Astrocyte (in vitro differentiated cells and primary cell): ENCODE measurements around the gene RAB40A. TPM values are rescaled to one million over a fixed set of nuclear protein-coding genes. Genes with fewer than 3 reads are reported as not detected.
"Not testable (repeated sequence)": the region's sequence is repeated elsewhere in the genome, so short reads cannot be mapped to it uniquely, and the experiment has no call there.

ENCODE experiments used
- DNase-seq: peaks from one replicate; pipeline ENCODE4 v3.0.0-alpha.2; 2010; ENCODE audit warnings: low read depth
- FAIRE-seq: peaks from 2 replicates; lab custom pipeline; 2011; peaks lifted over from hg19 to GRCh38; lab: Jason Lieb, UNC
- H2AFZ ChIP-seq: 2 replicates; pipeline ENCODE4 v1.6.0; 2012; ENCODE audit warnings: low read depth, low read length, inconsistent platforms
- H3K27ac ChIP-seq: 2 replicates; pipeline ENCODE4 v1.5.1; 2011; ENCODE audit warnings: low read depth, low read length, inconsistent platforms
- H3K27me3 ChIP-seq: 2 replicates; pipeline ENCODE4 v1.6.0; 2011; ENCODE audit warnings: low read length, inconsistent platforms; ENCODE audit not compliant: insufficient read depth
- H3K36me3 ChIP-seq: 2 replicates; pipeline ENCODE4 v1.5.1; 2011; ENCODE audit warnings: low read length, inconsistent platforms; ENCODE audit not compliant: insufficient read depth
- H3K4me1 ChIP-seq: 2 replicates; pipeline ENCODE4 v1.5.1; 2011; ENCODE audit warnings: low read length, inconsistent platforms; ENCODE audit not compliant: insufficient read depth
- H3K4me2 ChIP-seq: 2 replicates; pipeline ENCODE4 v1.6.0; 2012; ENCODE audit warnings: low read length, inconsistent platforms
- H3K4me3 ChIP-seq: 2 replicates; pipeline ENCODE4 v1.5.1; 2011; ENCODE audit warnings: low read depth, mild to moderate bottlenecking, low read length, inconsistent platforms; ENCODE audit not compliant: insufficient read depth
- H3K79me2 ChIP-seq: 2 replicates; pipeline ENCODE4 v1.6.0; 2012; ENCODE audit warnings: mild to moderate bottlenecking, low read length, inconsistent platforms; ENCODE audit not compliant: insufficient read depth
- H3K9ac ChIP-seq: 2 replicates; pipeline ENCODE4 v1.6.0; 2012; ENCODE audit warnings: mild to moderate bottlenecking, low read length, inconsistent platforms
- H3K9me3 ChIP-seq: 2 replicates; pipeline ENCODE4 v1.5.1; 2012; ENCODE audit warnings: low read depth, mild to moderate bottlenecking, low read length, inconsistent platforms; ENCODE audit not compliant: insufficient read depth
- H4K20me1 ChIP-seq: 2 replicates; pipeline ENCODE4 v1.6.0; 2012; ENCODE audit warnings: low read length, inconsistent platforms; ENCODE audit not compliant: insufficient read depth
- H3K27ac Mint-ChIP-seq: one replicate; pipeline ENCODE4 v1.8.0; 2021; ENCODE audit warnings: mild to moderate bottlenecking, mixed read lengths; ENCODE audit not compliant: unreplicated experiment
- H3K27me3 Mint-ChIP-seq: one replicate; pipeline ENCODE4 v1.8.0; 2021; ENCODE audit warnings: low read depth, mixed read lengths; ENCODE audit not compliant: unreplicated experiment
- H3K36me3 Mint-ChIP-seq: one replicate; pipeline ENCODE4 v1.8.0; 2021; ENCODE audit warnings: low read depth, mixed read lengths; ENCODE audit not compliant: unreplicated experiment
- H3K4me1 Mint-ChIP-seq: one replicate; pipeline ENCODE4 v1.8.0; 2021; ENCODE audit warnings: low read depth, mixed read lengths; ENCODE audit not compliant: unreplicated experiment
- H3K4me3 Mint-ChIP-seq: one replicate; pipeline ENCODE4 v1.8.0; 2021; ENCODE audit warnings: mild to moderate bottlenecking, moderate library complexity, mixed read lengths; ENCODE audit not compliant: unreplicated experiment
- H3K9me3 Mint-ChIP-seq: one replicate; pipeline ENCODE4 v1.8.0; 2021; ENCODE audit warnings: mild to moderate bottlenecking, mixed read lengths; ENCODE audit not compliant: unreplicated experiment
- EZH2 ChIP-seq: IDR thresholded peaks from 2 replicates; pipeline ENCODE4 v1.6.1; 2012; ENCODE audit warnings: mild to moderate bottlenecking, low read length, inconsistent platforms; ENCODE audit not compliant: insufficient read depth
- total RNA-seq: library from RNA; stranded (reverse); gene quantifications from 2 replicates; pipeline ENCODE4 v1.2.1, GENCODE V29; 2021
- TF ChIP-seq, protein P1 (sequence below): IDR thresholded peaks from 2 replicates; pipeline ENCODE4 v1.5.1; 2011; ENCODE audit warnings: low read depth, mild to moderate bottlenecking, inconsistent platforms, low read length, moderate library complexity; ENCODE audit not compliant: insufficient read depth

Gene RAB40A
- total RNA-seq, 1 donor from 2014 or later = 0.07 TPM

DNA sequence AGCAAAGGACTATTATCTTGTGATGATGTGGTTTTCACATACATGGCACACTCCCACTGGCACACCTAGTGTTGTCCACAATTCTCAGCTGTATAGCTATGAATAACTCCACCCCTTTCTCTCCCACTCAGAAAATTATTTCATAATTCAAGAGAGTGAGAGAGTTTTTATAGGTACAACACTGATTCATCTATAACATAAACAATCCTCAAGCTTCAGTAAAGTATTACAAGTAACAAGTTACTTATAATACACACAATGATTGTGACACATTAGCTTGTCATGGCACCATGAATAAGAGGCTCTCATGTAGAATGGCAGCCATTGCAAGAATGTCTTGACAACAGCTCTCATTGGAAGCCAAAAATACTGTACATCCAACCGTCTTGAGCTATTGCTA lies 43.9 kb downstream of the RAB40A start:
- TF ChIP-seq, protein P1, sequence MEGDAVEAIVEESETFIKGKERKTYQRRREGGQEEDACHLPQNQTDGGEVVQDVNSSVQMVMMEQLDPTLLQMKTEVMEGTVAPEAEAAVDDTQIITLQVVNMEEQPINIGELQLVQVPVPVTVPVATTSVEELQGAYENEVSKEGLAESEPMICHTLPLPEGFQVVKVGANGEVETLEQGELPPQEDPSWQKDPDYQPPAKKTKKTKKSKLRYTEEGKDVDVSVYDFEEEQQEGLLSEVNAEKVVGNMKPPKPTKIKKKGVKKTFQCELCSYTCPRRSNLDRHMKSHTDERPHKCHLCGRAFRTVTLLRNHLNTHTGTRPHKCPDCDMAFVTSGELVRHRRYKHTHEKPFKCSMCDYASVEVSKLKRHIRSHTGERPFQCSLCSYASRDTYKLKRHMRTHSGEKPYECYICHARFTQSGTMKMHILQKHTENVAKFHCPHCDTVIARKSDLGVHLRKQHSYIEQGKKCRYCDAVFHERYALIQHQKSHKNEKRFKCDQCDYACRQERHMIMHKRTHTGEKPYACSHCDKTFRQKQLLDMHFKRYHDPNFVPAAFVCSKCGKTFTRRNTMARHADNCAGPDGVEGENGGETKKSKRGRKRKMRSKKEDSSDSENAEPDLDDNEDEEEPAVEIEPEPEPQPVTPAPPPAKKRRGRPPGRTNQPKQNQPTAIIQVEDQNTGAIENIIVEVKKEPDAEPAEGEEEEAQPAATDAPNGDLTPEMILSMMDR = no peak
- no peak for TF ChIP-seq EZH2
- no peaks in the 10 kb centered on the region for H3K27me3 ChIP-seq
- peak; percentile 66 for FAIRE-seq
- no peak overlapping the region for H3K4me3 Mint-ChIP-seq
- H3K4me1 Mint-ChIP-seq = no peaks in the 10 kb centered on the region
- H3K9me3 ChIP-seq = no peaks in the 10 kb centered on the region
- H3K4me3 ChIP-seq = no peak overlapping the region
- no peak overlapping the region for H3K9ac ChIP-seq
- H3K4me1 ChIP-seq = no peaks in the 10 kb centered on the region
- H4K20me1 ChIP-seq = no peaks in the 10 kb centered on the region
- no peak overlapping the region for H2AFZ ChIP-seq
- no peaks in the 10 kb centered on the region for H3K36me3 ChIP-seq
- no peaks in the 10 kb centered on the region for H3K79me2 ChIP-seq
- H3K36me3 Mint-ChIP-seq = no peaks in the 10 kb centered on the region
- no peak overlapping the region for H3K4me2 ChIP-seq
- no peaks in the 10 kb centered on the region for H3K27me3 Mint-ChIP-seq
- no peak overlapping the region for H3K27ac ChIP-seq
- H3K9me3 Mint-ChIP-seq = no peaks in the 10 kb centered on the region
- H3K27ac Mint-ChIP-seq = no peak overlapping the region
- no peak for DNase-seq

GRCh38 chrX:103469977-103470376 lies 49.3 kb downstream of the RAB40A start:
- not testable (repeated sequence) for H3K4me2 ChIP-seq, H3K4me3 ChIP-seq
- FAIRE-seq = peak; percentile 64

GRCh38 chrX:103467887-103468286 lies 51.4 kb downstream of the RAB40A start:
- no peaks in the 10 kb centered on the region for H3K36me3 Mint-ChIP-seq
- H3K27me3 Mint-ChIP-seq = no peaks in the 10 kb centered on the region
- H3K9ac ChIP-seq = no peak overlapping the region
- no peak for TF ChIP-seq EZH2
- TF ChIP-seq, protein P1 = no peak
- H3K36me3 ChIP-seq = no peaks in the 10 kb centered on the region
- peaks cover 7% of the 10 kb centered on the region for H3K4me1 Mint-ChIP-seq
- no peaks in the 10 kb centered on the region for H3K79me2 ChIP-seq
- H3K9me3 ChIP-seq = no peaks in the 10 kb centered on the region
- DNase-seq (no peak), FAIRE-seq (no peak)
- peaks cover 4% of the 10 kb centered on the region for H3K4me1 ChIP-seq
- H3K27me3 ChIP-seq = no peaks in the 10 kb centered on the region
- H3K27ac Mint-ChIP-seq = no peak overlapping the region
- H3K27ac ChIP-seq = no peak overlapping the region
- no peak overlapping the region for H3K4me3 ChIP-seq
- no peak overlapping the region for H3K4me3 Mint-ChIP-seq
- H2AFZ ChIP-seq = no peak overlapping the region
- H3K9me3 Mint-ChIP-seq = no peaks in the 10 kb centered on the region
- H4K20me1 ChIP-seq = no peaks in the 10 kb centered on the region
- H3K4me2 ChIP-seq = no peak overlapping the region

More at GRCh38 chrX:103469977-103470376, 49.3 kb downstream of the RAB40A start:
- not testable (repeated sequence) for H3K4me1 Mint-ChIP-seq, H3K4me3 Mint-ChIP-seq, H3K4me1 ChIP-seq, H3K27me3 ChIP-seq, DNase-seq, H3K36me3 Mint-ChIP-seq, H3K36me3 ChIP-seq, H3K9me3 ChIP-seq, H3K79me2 ChIP-seq, H3K9ac ChIP-seq, H3K9me3 Mint-ChIP-seq, H3K27me3 Mint-ChIP-seq, H3K27ac ChIP-seq, H3K27ac Mint-ChIP-seq, H4K20me1 ChIP-seq, H2AFZ ChIP-seq
